SK-N-SH (cell line): ENCODE measurements around the gene MAGI2.

Source experiments
- ELF1 ChIP-seq: IDR thresholded peaks from 2 replicates; pipeline ENCODE4 v1.4.0; 2012
- EP300 ChIP-seq, 2 experiments: IDR thresholded peaks; 2 replicates each; pipeline versions ENCODE4 v1.4.0 to v1.6.1; 2012; ENCODE audit warnings: borderline replicate concordance in 1 of 2, low read depth in 1 of 2, low read length in 1 of 2
- NRF1 ChIP-seq: IDR thresholded peaks from 2 replicates; pipeline ENCODE4 v1.6.1; 2012; ENCODE audit warnings: low read depth, mild to moderate bottlenecking, low read length
- POLR2AphosphoS5 ChIP-seq: IDR thresholded peaks from 2 replicates; pipeline ENCODE4 v1.6.1; 2012; ENCODE audit warnings: low read depth, low read length
- RCOR1 ChIP-seq: fragments of 150-350 bp; IDR thresholded peaks from 2 replicates; pipeline ENCODE4 v1.6.1; 2017; ENCODE audit warnings: antibody characterized with exemption, low read length
- REST ChIP-seq: IDR thresholded peaks from 2 replicates; pipeline ENCODE4 v1.6.1; 2012; ENCODE audit warnings: mild to moderate bottlenecking, low read depth, low read length, moderate library complexity
- TF ChIP-seq, protein P1 (sequence below): fragments of 150-350 bp; IDR thresholded peaks from 2 replicates; pipeline ENCODE4 v1.6.1; 2016; ENCODE audit warnings: mild to moderate bottlenecking, low read depth, low read length
- TF ChIP-seq, protein P2 (sequence below): fragments of 200-600 bp; sonication (generic); IDR thresholded peaks from 2 replicates; pipeline ENCODE4 v1.6.1; 2017; ENCODE audit warnings: antibody characterized with exemption, mild to moderate bottlenecking, moderate library complexity

DNA sequence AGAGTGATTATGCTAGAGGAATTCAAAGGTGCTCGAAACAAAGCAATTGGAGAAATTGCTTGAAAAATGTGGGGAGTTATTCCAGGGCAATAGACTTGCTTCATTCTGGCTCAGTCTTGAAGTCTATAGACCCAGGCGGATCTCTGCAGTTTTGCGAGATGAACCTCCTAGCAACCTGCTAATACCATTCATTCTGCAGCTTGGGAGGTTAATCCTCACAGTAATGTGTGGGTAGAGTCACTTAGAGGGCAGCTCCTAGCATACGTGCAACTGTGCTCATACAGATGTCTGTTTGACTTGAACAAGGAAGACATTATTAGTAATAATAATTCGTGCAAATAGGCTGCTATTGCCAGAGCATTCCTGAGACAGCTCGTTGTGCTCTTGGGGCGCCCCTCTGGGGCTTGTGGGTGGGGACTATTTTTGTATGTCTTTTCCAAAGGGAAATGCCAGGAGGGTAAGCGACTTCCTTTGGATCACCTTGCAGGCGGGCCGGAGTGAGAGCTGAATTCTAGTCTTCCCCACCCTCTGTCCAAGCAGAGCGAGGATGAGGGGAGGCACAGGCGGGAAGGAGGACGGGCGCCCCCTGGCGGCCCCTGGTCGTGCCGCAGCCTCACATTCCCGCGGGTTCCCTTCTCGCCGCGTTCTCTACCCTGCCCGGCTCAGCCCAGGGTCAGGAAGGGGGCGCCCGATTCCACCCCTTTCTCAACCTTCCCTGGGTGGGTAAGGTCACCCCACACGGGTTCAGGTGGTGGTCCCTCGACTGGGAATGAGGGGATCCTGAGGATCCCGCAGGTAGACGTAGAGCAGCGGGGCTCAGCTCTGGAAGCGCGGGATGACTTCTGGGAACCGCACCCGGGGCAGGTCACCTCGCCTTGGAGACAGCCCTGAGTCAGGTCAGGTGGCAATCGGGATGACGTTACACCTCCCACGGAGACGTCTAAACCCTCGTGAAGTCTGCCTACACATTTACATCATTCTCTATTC lies 1413.4 kb downstream of the MAGI2 start:
- TF ChIP-seq POLR2AphosphoS5 (no peak), RCOR1 (no peak), REST (no peak), EP300 (IDR thresholded peaks at IDR 0.05; ENCODE audit: borderline replicate concordance in 1 of 2, low read depth in 1 of 2, low read length in 1 of 2) (no peak), ELF1 (no peak), NRF1 (no peak)
- TF ChIP-seq, protein P1, sequence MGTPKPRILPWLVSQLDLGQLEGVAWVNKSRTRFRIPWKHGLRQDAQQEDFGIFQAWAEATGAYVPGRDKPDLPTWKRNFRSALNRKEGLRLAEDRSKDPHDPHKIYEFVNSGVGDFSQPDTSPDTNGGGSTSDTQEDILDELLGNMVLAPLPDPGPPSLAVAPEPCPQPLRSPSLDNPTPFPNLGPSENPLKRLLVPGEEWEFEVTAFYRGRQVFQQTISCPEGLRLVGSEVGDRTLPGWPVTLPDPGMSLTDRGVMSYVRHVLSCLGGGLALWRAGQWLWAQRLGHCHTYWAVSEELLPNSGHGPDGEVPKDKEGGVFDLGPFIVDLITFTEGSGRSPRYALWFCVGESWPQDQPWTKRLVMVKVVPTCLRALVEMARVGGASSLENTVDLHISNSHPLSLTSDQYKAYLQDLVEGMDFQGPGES: no peak
- TF ChIP-seq, protein P2, sequence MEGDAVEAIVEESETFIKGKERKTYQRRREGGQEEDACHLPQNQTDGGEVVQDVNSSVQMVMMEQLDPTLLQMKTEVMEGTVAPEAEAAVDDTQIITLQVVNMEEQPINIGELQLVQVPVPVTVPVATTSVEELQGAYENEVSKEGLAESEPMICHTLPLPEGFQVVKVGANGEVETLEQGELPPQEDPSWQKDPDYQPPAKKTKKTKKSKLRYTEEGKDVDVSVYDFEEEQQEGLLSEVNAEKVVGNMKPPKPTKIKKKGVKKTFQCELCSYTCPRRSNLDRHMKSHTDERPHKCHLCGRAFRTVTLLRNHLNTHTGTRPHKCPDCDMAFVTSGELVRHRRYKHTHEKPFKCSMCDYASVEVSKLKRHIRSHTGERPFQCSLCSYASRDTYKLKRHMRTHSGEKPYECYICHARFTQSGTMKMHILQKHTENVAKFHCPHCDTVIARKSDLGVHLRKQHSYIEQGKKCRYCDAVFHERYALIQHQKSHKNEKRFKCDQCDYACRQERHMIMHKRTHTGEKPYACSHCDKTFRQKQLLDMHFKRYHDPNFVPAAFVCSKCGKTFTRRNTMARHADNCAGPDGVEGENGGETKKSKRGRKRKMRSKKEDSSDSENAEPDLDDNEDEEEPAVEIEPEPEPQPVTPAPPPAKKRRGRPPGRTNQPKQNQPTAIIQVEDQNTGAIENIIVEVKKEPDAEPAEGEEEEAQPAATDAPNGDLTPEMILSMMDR: peak; percentile 16
